ENCODE data around the gene CNOT4.

- no peak for TF ChIP-seq POLR2A (IDR thresholded peaks at IDR 0.05)
- TF ChIP-seq CTCF (IDR thresholded peaks at IDR 0.05), result no peak
These were observed 8.5 kb downstream of the CNOT4 start for GRCh38 chr7:135501402-135501801.
